ENCODE measurements around the gene TIPARP.

TIPARP gene

DNA sequence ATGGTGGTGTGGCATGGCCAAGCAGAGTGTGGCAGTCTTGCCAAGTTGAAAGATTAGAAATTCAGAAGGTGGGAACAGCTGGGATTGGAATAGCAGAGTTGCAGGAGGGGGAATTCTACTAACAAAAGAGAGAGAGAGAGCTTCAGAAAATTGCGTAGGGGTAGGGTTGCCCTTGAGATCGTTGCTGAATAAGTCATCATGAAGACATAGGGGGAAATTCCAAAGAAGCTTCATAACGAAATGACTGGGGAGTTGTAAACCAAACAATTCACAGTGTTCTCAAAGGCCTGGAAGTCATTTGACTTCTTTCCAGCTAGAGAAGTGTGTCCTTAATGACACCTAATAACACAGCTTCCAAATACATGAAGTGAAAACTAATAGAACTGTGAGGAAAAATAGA lies 26.3 kb upstream of the TIPARP start:
- in situ Hi-C loops (cut with HindIII; ENCODE audit: low sequenced_read_pairs) = no loop called here

DNA sequence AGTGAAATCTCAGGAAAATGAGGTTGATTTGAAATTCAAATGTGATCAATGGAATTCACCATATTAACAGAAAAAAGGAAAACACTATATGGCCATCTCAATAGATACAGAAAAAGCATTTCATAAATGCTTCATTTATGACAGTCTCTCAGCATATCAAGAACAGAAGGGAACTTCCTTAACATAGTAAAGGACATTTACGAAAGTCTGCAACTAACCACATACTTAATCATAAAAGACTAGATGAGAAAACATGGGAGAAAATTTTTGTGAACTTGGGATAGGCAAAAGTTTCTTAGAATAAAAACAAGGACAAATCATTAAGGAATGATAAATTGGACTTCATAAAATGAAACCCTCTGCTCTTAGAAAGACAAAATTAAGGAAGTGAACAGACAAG lies 24.7 kb upstream of the TIPARP start:
- in situ Hi-C loops (cut with HindIII; ENCODE audit: low sequenced_read_pairs) = loop anchor here (10.0 kb wide), 1 partner anchor 95 kb away; the partner anchor contains the start of gene SSR3

DNA sequence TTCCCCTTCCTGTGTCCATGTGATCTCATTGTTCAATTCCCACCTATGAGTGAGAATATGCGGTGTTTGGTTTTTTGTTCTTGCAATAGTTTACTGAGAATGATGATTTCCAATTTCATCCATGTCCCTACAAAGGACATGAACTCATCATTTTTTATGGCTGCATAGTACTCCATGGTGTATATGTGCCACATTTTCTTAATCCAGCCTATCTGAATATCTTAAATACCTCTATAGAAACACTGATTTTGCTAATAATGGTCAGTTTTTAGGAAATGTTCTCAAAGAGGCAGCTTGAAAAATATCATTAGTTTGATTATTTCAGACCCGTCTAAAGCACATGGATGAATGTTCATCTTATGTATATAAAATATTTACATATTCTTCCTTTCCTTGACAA lies 21.7 kb upstream of the TIPARP start:
- in situ Hi-C loops (cut with HindIII; ENCODE audit: low sequenced_read_pairs) = loop anchor here (10.0 kb wide), 1 partner anchor 98 kb away; the partner anchor contains the start of gene SSR3

DNA sequence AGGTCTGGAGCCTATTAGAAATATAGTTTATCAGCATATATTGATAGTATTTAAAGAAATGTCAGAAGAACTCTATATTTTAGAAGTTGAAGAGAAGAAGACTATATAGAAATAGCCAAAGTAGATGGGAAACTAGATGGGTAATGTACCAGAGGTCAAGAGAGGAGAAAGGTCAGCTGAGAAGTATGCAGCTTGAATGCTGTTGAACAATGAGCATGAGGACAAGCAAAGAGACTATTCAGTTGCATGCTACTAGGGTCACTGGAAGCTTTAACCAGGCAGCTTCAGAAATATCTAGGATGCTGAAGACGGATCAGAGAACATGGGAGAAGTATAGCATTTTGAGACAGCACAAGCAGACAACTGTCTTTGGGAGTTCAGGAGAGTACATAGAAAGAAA lies 19.6 kb upstream of the TIPARP start:
- in situ Hi-C loops (cut with HindIII; ENCODE audit: low sequenced_read_pairs) = loop anchor here (10.0 kb wide), 1 partner anchor 100 kb away; the partner anchor contains the start of gene SSR3

DNA sequence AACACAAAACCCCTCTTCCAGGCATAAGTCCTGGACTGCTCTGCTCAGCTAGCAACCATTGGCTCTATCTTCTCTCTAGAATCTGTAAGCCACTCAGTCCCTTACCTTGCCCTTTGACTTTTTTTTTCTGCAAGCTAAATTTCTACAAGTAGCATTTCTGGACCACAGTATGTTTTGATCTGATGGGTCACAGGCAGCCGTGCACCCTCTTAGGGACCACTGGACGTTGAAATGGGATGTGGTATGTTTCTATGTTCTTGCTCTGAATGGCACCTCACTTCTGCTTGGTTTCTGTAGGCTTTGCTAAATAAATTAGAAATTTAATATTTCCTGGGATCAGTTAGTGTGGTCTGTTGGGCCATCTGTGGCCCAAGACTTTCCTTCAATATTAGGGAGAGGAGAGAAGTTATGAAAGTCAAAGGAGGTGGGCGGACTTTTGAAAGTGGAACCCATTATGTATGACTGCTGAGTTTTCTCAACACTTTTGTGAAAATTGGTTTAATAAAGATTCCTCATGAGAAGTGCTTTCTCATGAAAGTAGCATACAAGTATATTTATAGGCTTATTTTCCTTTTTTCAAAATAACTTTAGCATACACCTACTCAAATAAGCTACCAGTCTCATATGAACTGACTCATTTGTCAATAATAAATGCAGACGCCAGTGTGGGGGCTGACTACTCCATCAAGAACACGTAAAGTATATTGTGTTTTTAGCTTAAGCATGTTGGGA lies 18.4 kb upstream of the TIPARP start:
- in situ Hi-C loops (cut with HindIII; ENCODE audit: low sequenced_read_pairs) = loop anchor here (10.0 kb wide), 1 partner anchor 101 kb away; the partner anchor contains the start of gene SSR3

DNA sequence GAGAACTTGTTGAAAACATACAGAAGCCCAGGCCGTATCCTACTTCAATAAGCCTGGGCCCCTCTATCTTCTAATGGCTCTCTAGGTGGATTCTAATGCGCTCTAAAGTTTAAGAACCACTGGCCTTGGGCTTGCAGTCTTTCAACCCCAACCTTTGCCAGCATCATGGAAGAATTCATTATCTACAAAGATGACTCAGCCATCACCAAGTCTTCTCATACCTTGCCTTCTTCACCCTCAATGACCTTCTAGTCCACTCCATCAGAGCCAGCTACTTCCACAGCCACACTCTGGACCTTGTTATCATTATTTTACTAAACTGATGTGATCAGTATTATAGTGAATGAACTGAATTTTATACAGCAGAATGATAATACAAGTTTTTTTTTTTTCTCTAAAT lies 16.9 kb upstream of the TIPARP start:
- in situ Hi-C loops (cut with HindIII; ENCODE audit: low sequenced_read_pairs) = loop anchor here (10.0 kb wide), 1 partner anchor 103 kb away; the partner anchor contains the start of gene SSR3

DNA sequence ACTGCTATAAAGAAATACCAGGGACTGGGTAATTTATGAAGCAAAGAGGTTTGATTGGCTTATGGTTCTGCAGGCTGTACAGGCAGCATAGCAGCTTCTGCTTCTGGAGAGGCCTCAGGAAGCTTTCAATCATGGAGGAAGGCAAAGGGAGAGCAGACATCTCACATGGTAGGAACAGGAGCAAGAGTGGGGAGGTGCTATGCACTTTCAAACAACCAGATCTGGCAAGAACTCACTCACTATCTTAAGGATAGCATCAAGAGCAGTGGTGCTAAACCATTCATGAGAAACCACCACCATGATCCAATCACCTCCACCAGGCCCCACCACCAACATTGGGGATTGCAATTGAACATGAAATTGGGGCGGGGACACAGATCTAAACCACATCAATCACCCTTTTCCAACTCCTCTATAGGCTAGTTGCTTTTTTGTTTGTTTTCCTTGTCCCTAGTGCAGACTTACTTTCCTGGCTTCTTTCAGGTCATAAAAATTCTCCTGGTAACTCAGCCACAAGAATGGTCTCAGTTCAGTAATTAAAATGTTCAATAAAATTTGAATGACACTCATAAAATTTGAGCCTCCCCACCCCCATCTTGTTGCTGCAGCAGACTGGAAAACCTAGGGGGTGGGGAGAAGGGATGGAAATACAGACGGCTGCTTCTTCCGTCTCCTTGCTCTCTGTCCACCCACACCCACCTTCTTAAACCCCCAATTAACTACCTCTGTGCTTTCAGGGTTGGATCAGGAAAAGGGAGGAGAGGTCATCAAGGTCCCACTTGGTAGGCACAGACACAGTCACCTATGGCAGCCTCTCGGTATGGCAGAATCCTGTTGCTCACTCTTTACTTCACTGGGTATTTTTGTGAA lies 16.3 kb upstream of the TIPARP start:
- in situ Hi-C loops (cut with HindIII; ENCODE audit: low sequenced_read_pairs) = loop anchor here (10.0 kb wide), 1 partner anchor 103 kb away; the partner anchor contains the start of gene SSR3

DNA sequence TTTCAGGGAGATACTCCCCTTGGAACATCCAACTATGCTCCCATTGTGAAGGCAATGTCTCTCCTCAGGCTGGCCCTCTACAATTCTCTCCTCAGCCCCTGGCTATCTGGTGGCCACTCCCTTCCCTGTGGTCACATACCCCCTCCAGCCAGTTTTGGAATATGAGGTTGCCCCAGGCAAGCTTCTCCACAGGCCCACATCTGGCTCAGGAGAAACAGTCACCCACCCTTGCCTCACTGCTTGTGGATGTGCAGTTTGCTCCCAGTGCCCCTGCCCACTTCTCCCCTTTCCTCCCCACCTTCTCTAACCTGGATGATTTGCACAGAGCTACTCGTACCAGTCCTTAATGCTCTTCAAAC lies 15.7 kb upstream of the TIPARP start:
- in situ Hi-C loops (cut with HindIII; ENCODE audit: low sequenced_read_pairs) = loop anchor here (10.0 kb wide), 1 partner anchor 104 kb away; the partner anchor contains the start of gene SSR3

DNA sequence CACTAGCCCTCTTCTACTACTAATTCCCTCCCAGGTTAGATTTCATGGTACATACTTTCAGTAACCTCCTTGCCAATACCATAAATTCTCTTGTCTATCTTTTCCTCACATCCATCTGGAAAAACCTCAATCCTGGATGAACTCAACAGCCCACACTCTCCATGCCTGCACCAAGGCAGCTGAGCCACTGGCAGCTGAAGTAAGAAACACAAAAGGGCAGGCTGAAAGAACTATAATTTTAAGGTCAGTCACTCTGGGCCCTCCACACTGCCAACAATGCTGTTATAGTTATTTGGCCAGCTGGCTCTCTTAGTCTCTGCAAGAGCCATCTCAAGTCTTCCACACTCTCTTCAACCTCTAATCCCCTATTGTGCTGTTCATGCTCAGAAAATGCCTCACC lies 15.1 kb upstream of the TIPARP start:
- in situ Hi-C loops (cut with HindIII; ENCODE audit: low sequenced_read_pairs) = loop anchor here (10.0 kb wide), 1 partner anchor 104 kb away; the partner anchor contains the start of gene SSR3

DNA sequence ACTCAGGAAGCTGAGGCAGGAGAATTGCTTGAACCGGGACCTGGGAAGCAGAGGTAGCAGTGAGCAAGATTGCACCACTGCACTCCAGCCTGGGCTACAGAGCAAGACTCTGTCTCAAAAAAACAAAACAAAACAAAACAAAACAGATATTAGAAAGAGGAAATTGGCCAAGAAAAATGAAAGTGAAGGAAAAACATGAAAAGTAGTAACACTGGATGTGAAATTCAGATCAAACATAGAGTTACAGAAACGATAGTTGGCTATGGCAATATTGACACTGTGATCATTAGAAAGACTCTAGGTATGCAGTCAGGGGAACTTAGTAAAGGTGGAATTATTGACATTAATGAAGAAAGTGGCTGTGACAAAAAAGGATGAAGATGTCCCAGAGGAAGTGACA lies 13.2 kb upstream of the TIPARP start:
- in situ Hi-C loops (cut with HindIII; ENCODE audit: low sequenced_read_pairs) = no loop called here

DNA sequence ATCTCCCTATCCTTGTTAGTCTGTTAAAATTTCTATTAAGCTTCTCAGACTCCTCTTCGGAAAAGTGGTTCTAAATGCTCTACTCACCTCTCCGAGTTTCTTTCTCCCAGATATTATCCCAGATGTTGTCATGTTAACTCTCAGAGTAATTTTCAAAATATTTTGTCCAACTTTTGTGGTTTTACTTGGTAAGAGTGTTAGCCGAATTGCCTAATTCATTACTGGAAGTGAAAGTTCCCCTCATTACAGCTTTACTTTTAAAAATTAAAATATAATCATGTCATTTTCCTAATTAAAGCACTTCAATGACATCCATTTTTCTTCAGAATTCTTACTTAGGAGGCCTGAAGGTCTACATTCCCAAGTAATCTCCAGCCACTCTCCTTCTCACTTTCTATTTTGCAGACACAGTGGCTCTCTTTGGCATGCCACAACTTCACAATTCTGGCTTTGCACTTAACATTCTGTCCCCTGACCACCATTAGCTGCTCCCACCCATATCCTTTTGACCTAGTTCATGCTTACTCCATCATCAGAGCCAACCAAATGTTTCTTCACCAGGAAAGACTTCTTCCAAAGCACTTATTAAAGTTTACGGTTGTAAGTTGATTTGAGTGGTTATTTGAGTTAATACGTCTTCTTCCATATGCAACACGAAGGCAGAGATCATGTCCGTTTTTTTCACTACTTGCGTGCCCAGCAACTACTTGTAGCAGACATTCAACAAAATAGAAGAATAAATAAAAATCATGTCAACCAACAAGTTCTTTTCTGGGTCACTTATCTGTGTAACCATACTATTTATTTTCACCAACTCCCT lies 10.2 kb upstream of the TIPARP start:
- in situ Hi-C loops (cut with HindIII; ENCODE audit: low sequenced_read_pairs) = no loop called here

DNA sequence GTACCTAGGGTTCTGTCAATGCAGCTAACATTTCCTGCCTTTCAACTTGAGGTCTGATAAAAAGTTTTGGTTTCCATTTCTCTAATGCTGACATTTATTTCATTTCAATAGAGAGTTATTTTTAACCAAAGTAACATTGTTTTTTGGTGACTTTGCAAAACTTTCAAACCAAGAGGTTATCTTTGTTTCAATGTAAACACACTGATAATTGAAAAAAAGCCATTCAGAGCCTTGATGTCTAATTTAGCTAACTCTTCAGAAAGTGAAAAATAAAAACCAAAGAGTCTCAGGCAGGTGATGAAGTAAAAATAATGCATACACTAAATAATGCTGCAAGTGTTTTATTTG lies 9.6 kb upstream of the TIPARP start:
- in situ Hi-C loops (cut with HindIII; ENCODE audit: low sequenced_read_pairs) = no loop called here

DNA sequence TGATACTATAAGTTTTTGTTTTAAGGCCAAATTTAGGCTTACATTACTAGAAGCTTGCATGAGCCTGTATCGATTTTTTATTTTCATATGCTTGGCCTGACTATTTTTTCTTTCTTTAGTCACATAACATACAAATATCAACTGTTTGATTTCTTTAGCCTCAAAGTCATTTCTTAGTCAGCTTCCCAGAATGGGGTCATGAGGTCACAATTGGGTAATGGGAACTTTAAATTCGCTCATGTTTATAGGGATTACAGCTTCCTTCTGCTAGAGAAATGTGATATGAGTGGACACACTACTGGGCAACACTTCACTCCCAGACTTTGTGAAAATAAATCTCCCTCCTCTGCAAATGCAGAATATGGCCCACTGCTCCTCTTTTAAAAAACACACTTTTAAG lies 9.1 kb upstream of the TIPARP start:
- in situ Hi-C loops (cut with HindIII; ENCODE audit: low sequenced_read_pairs) = no loop called here

DNA sequence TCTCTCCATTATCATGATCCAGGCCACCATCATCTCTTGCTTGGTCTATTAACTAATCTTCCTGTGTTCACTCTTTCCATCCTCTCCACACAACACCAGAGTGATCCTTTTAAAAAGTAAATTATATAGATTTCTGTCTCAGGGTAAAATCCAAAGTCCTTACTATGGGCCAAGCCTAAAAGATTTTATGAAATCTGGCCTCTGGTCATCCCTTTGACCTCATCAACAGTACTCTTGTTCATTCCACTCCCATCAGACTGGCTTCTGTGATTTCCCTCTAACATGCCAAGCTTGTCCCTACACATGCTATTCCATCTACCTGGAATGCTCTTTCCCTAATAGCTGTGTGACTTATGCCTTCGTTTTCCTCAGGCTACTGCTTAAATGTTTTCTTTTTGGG lies 8.3 kb upstream of the TIPARP start:
- in situ Hi-C loops (cut with HindIII; ENCODE audit: low sequenced_read_pairs) = no loop called here

DNA sequence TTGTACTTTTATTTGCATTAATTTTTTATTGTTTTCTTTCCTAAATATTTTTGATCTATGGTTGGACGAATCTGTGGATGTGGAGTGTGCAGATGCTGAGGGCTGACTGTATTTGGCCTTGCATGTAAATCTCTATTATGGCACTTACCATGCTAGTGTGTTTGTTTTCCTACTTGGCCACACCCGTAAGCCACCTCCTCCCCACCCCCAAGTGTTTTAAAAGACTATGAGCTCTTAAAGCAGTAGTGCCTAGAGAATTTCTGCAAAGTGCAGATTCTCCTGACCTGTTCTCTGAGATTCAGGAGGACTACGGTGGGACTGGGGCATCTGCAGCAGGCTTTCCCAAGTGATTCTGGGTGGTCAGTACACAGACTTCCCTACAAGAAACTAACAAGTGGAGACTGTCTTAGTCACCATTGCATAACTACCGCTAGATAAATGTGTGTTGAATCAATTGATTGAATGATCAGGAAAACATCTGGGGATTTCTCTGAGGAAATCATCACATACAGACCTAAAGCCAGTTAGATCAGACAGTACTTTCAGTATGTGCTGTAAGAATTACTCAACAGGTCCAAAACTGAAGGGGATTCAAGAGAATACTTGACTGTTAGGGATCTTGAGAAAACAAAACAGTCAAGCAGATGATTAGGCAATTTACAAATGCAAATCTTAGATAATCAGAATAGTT lies 6.2 kb upstream of the TIPARP start:
- in situ Hi-C loops (cut with HindIII; ENCODE audit: low sequenced_read_pairs) = no loop called here

DNA sequence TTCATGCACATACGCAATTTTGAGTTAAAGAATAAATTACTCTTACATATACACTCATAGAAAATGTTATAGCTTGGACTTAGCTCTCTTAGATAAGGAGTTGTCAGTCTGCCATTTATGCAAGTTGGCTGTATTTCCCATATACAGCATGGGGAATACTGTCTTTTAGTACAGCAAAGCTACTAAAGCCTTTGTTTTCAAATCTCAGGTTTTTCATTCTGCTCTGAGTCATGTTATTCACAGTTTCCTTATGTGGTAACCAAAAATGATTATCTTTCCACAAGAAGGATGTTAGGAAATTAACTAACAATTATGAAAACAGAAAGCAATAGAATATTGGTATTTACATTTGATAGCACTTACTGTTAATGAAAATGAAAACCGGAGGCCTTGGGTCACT lies 4.3 kb upstream of the TIPARP start:
- in situ Hi-C loops (cut with HindIII; ENCODE audit: low sequenced_read_pairs) = no loop called here

DNA sequence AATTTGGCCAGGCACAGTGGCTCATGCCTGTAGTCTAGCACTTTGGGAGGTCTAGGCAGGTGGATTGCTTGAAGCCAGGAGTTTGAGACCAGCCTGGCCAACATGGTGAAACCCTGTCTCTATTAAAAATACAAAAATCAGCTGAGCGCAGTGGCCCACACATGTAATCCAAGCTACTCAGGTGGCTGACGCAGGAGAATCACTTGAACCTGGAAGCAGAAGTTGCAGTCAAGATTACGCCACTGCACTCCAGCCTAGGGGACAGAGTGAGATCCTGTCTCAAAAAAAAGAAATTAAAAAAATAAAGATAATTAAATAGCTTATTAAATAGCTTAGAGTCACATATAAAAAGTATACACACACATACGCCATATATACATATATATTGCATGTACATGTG lies 3.7 kb upstream of the TIPARP start:
- in situ Hi-C loops (cut with HindIII; ENCODE audit: low sequenced_read_pairs) = no loop called here

DNA sequence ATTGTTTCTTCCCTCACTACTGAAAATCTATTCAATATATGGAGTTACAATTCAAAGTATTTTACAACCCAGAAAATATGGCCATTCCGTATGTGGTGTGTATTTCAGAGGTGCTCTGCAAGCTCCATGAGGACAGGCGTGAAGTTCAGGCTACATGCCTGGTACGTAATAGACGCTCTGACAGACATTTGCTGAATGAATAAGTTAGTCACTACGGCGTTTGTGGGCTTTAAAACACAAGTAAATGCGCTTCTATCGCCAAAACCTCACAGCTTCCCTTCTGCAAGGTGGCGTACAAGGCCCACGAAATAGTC lies 701 bp upstream of the TIPARP start:
- in situ Hi-C loops (cut with HindIII; ENCODE audit: low sequenced_read_pairs) = no loop called here

DNA sequence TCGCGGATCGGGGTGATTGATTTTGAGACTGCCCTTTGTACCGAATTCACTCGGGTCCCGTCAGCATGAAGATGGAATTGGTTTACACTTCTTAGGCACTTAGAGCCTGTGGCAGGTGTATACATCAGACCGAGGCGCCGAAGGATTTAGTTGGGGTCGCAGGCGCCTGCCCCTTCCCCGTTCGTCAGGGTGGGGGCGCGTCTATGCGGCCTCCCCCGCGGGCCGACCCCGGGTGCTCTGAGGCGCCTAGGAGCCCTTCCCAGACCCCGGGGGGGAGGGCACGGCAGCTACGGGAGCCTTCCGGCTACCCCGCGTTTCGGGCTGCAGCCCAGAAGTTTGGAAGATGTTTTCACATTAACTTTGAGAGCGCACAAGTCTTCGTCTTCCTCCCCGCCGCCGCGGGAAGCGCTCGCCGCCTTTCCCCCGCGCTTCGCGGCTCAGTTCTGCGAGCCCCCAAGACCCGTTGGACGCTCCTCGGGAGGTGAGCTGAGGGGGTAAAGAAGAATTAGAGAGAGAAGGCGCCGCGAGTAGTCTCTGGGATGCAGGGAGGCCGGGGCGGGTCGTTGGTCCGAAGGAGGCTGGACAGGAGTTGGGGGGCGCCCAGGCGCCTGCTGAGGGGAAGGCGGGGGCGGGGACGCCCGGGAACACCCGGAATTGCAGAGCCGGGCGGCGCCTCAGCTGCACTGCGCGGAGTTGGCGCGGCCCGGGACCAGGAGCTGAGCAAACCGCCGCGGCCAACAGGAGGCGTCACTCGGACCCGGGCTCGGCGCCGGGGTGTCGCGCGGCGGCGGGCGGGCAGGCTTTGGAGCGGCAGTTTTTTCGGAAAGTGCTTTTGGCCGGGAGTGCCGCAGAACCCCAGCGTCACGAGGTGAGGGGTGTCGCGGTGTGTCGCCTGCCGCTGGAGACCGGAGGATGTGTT lies 780 bp downstream of the TIPARP start:
- in situ Hi-C loops (cut with HindIII; ENCODE audit: low sequenced_read_pairs) = no loop called here

Measured in endothelial cell of hepatic sinusoid (primary cell).